Cardiac muscle cell (in vitro differentiated cells and primary cell): ENCODE measurements around the gene RASSF4. TPM values are rescaled to one million over a fixed set of nuclear protein-coding genes. Genes with fewer than 3 reads are reported as not detected.

ENCODE experiments used
- DNase-seq, 2 donors: peaks; one replicate each; pipeline versions ENCODE4 v3.0.0 to v3.0.0-alpha.2; 2010 to 2017; ENCODE audit warnings: low read depth in 1 of 2, low spot score in 1 of 2
- H3K27ac ChIP-seq: fragments of 200-600 bp; sonication (generic); 2 replicates; pipeline ENCODE4 v1.5.1; 2016
- H3K27me3 ChIP-seq: fragments of 200-600 bp; sonication (generic); 2 replicates; pipeline ENCODE4 v1.6.0; 2016; ENCODE audit warnings: control low read depth
- H3K36me3 ChIP-seq: fragments of 200-600 bp; sonication (generic); 2 replicates; pipeline ENCODE4 v1.5.1; 2016; ENCODE audit warnings: control low read depth
- H3K4me1 ChIP-seq: fragments of 200-600 bp; sonication (generic); 2 replicates; pipeline ENCODE4 v1.8.1; 2017; ENCODE audit warnings: low read depth, mild to moderate bottlenecking, mixed run types
- H3K4me3 ChIP-seq: fragments of 200-600 bp; sonication (generic); 2 replicates; pipeline ENCODE4 v1.5.1; 2016; ENCODE audit warnings: mild to moderate bottlenecking
- H3K9me3 ChIP-seq: fragments of 200-600 bp; sonication (generic); 2 replicates; pipeline ENCODE4 v1.5.1; 2017; ENCODE audit warnings: low read depth, mild to moderate bottlenecking, control low read depth
- CTCF ChIP-seq: IDR thresholded peaks from 2 replicates; pipeline ENCODE4 v1.5.1; 2012; ENCODE audit warnings: low read depth, mild to moderate bottlenecking, low read length
- polyA plus RNA-seq: library from polyadenylated mRNA; unstranded; fragments of >200 nt; fragmentation: Nextera tagmentation; extraction: Ambion mirVana; gene quantifications from 2 replicates; pipeline ENCODE4 v1.2.1, GENCODE V29; 2016
- total RNA-seq: library from RNA; depleted of rRNA; stranded (reverse); fragments of >200 nt; gene quantifications from 2 replicates; pipeline ENCODE4 v1.2.3, GENCODE V29; 2016

Gene RASSF4
- total RNA-seq (53.2 and 63.6 TPM in 2 replicates), polyA plus RNA-seq (70.7 and 102 TPM in 2 replicates)

- no peak for TF ChIP-seq CTCF
- H3K4me1 ChIP-seq: peaks cover 58% of the 10 kb centered on the region
- H3K27me3 ChIP-seq: no peaks in the 10 kb centered on the region
- peak within 1 kb of the TSS; percentile 94 for H3K27ac ChIP-seq
- H3K36me3 ChIP-seq: no peaks in the 10 kb centered on the region
- peak within 1 kb of the TSS; percentile 44 for H3K4me3 ChIP-seq
- peak; percentile 87 to 95 for DNase-seq
- H3K9me3 ChIP-seq: no peaks in the 10 kb centered on the region
Observed at GRCh38 chr10:44959247-44960087, at the start of gene RASSF4. TSS of gene RASSF4 (plus strand) at chr10:44959802. CDS start at chr10:44970203, 10,401 bp downstream.

- Histone ChIP-seq H3K27ac (no peak overlapping the region), H3K4me3 (no peak overlapping the region), H3K36me3 (no peaks in the 10 kb centered on the region), H3K27me3 (no peaks in the 10 kb centered on the region), H3K9me3 (no peaks in the 10 kb centered on the region), H3K4me1 (peaks cover 59% of the 10 kb centered on the region)
- no peak for TF ChIP-seq CTCF
- no peak for DNase-seq
Observed at GRCh38 chr10:44909910-44910309, 49.7 kb upstream of the RASSF4 start.

GRCh38 chr10:44910602-44911001, 49.0 kb upstream of the RASSF4 start:
- Histone ChIP-seq H3K27ac (peak overlapping the region; percentile 71), H3K9me3 (no peaks in the 10 kb centered on the region), H3K36me3 (no peaks in the 10 kb centered on the region), H3K4me1 (peaks cover 59% of the 10 kb centered on the region), H3K4me3 (no peak overlapping the region), H3K27me3 (no peaks in the 10 kb centered on the region)
- DNase-seq: no peak
- no peak for TF ChIP-seq CTCF

GRCh38 chr10:44911081-44911540, 48.5 kb upstream of the RASSF4 start, which contains the start of gene TMEM72:
TSS of gene TMEM72 (plus strand) at chr10:44911337. CDS start at chr10:44911513, 176 bp downstream.
- H3K27me3 ChIP-seq: no peaks in the 10 kb centered on the region
- TF ChIP-seq CTCF: no peak
- DNase-seq: peak in 1 of 2 donors; percentile 80
- H3K4me1 ChIP-seq: peaks cover 59% of the 10 kb centered on the region
- H3K36me3 ChIP-seq: no peaks in the 10 kb centered on the region
- no peaks in the 10 kb centered on the region for H3K9me3 ChIP-seq
- H3K27ac ChIP-seq: peak within 1 kb of the TSS; percentile 71
- no peak within 1 kb of the TSS for H3K4me3 ChIP-seq

GRCh38 chr10:44911951-44912350, 47.7 kb upstream of the RASSF4 start:
- H3K36me3 ChIP-seq: no peaks in the 10 kb centered on the region

More at GRCh38 chr10:44911951-44912350, 47.7 kb upstream of the RASSF4 start:
- TF ChIP-seq CTCF: no peak
- Histone ChIP-seq H3K4me1 (peaks cover 59% of the 10 kb centered on the region), H3K9me3 (no peaks in the 10 kb centered on the region), H3K4me3 (no peak overlapping the region), H3K27ac (no peak overlapping the region), H3K27me3 (no peaks in the 10 kb centered on the region)
- DNase-seq: no peak
